Measurements from ENCODE around the gene HSBP1. TPM values are rescaled to one million over a fixed set of nuclear protein-coding genes. Genes with fewer than 3 reads are reported as not detected.
A peak's percentile ranks its signal among the peaks of the same experiment; 100 is the strongest.

Gene HSBP1
- total and polyA plus RNA-seq, 9 of the 15 experiments (the other 6 are each of a cell fraction or from before 2014, with no cell fraction given): 84.9 to 677 (median 204) TPM

DNA sequence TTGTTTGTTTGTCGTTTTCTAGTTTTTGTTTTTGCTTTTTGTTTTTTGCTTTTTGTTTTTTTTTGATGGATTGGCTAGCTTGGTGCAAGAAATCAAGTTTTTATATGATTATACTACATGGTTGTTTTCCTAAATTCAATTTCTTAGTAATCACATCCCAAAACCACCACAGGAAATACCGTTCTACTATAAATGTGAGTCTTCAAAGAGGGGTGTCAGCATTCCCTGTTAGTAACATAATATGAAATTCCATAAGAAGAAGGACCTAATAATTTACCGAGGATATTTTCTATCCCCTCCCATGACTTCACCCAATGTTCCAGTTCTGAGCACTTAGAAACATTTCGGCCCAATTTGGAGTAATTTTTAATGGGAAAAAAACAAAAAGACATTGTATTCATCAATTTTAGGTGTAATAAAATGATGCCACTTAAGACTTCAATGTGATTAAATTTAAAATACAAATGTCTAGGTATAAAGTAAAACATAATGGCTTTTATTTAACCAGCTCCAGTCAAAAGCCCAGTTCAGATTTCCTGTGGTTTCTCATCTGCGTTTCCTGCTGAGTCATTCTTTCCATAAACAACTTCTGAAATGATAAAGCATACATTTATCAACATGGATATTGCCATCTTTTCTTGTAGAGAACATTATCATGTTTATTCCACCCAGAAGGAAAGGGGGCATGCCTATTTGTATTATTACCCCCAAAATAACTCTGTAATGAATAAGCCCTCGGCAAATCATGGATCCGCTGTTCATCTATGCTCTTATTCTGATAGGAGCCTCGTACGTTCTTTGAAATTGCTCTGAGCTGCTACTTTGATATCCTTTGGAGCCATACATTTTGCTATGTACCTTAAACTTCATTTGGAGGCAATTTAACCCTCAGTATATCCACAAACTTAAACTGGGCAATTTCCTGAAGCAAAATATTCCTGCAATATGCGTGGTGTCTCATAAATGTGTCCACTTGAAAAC lies 28.1 kb downstream of the HSBP1 start (continued):
- TF ChIP-seq, protein P1, sequence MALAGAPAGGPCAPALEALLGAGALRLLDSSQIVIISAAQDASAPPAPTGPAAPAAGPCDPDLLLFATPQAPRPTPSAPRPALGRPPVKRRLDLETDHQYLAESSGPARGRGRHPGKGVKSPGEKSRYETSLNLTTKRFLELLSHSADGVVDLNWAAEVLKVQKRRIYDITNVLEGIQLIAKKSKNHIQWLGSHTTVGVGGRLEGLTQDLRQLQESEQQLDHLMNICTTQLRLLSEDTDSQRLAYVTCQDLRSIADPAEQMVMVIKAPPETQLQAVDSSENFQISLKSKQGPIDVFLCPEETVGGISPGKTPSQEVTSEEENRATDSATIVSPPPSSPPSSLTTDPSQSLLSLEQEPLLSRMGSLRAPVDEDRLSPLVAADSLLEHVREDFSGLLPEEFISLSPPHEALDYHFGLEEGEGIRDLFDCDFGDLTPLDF (CRISPR knock-in tag; IDR thresholded peaks at IDR 0.05): no peak
- TF ChIP-seq HDAC2 (IDR thresholded peaks at IDR 0.05) (peak; percentile 42; the same call in 1 of the 2 replicates), RAD21 (CRISPR knock-in tag; conservative IDR thresholded peaks at IDR 0.05 in 1 of 2, IDR thresholded peaks at IDR 0.05 in 1 of 2) (no peak), ZNF3 (CRISPR knock-in tag; IDR thresholded peaks at IDR 0.05) (no peak), FOSL1 (tag; conservative IDR thresholded peaks at IDR 0.05) (peak; percentile 97), ESRRA (IDR thresholded peaks at IDR 0.05; ENCODE audit: borderline replicate concordance, low read depth) (peak; percentile 46; the same call in 1 of the 2 replicates), NCOA1 (IDR thresholded peaks at IDR 0.05; ENCODE audit: low read depth) (no peak), SETDB1 (IDR thresholded peaks at IDR 0.05; ENCODE audit: low read length) (no peak), TCFL5 (CRISPR knock-in tag; conservative IDR thresholded peaks at IDR 0.05) (no peak), TSC22D4 (tag; IDR thresholded peaks at IDR 0.05) (no peak), ZNF785 (CRISPR knock-in tag; IDR thresholded peaks at IDR 0.05) (no peak), YBX1 (IDR thresholded peaks at IDR 0.05) (no peak), TRIM24 (IDR thresholded peaks at IDR 0.05) (peak; percentile 45 to 70; a peak in 2 of 4 replicates)
- TF ChIP-seq, protein P2, sequence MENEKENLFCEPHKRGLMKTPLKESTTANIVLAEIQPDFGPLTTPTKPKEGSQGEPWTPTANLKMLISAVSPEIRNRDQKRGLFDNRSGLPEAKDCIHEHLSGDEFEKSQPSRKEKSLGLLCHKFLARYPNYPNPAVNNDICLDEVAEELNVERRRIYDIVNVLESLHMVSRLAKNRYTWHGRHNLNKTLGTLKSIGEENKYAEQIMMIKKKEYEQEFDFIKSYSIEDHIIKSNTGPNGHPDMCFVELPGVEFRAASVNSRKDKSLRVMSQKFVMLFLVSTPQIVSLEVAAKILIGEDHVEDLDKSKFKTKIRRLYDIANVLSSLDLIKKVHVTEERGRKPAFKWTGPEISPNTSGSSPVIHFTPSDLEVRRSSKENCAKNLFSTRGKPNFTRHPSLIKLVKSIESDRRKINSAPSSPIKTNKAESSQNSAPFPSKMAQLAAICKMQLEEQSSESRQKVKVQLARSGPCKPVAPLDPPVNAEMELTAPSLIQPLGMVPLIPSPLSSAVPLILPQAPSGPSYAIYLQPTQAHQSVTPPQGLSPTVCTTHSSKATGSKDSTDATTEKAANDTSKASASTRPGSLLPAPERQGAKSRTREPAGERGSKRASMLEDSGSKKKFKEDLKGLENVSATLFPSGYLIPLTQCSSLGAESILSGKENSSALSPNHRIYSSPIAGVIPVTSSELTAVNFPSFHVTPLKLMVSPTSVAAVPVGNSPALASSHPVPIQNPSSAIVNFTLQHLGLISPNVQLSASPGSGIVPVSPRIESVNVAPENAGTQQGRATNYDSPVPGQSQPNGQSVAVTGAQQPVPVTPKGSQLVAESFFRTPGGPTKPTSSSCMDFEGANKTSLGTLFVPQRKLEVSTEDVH (IDR thresholded peaks at IDR 0.05; ENCODE audit: low read depth, partially characterized antibody): no peak
- TF ChIP-seq, protein P3, sequence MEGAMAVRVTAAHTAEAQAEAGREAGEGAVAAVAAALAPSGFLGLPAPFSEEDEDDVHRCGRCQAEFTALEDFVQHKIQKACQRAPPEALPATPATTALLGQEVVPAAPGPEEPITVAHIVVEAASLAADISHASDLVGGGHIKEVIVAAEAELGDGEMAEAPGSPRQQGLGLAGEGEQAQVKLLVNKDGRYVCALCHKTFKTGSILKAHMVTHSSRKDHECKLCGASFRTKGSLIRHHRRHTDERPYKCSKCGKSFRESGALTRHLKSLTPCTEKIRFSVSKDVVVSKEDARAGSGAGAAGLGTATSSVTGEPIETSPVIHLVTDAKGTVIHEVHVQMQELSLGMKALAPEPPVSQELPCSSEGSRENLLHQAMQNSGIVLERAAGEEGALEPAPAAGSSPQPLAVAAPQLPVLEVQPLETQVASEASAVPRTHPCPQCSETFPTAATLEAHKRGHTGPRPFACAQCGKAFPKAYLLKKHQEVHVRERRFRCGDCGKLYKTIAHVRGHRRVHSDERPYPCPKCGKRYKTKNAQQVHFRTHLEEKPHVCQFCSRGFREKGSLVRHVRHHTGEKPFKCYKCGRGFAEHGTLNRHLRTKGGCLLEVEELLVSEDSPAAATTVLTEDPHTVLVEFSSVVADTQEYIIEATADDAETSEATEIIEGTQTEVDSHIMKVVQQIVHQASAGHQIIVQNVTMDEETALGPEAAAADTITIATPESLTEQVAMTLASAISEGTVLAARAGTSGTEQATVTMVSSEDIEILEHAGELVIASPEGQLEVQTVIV (CRISPR knock-in tag; IDR thresholded peaks at IDR 0.05; ENCODE audit: borderline replicate concordance): no peak
- TF ChIP-seq, protein P4, sequence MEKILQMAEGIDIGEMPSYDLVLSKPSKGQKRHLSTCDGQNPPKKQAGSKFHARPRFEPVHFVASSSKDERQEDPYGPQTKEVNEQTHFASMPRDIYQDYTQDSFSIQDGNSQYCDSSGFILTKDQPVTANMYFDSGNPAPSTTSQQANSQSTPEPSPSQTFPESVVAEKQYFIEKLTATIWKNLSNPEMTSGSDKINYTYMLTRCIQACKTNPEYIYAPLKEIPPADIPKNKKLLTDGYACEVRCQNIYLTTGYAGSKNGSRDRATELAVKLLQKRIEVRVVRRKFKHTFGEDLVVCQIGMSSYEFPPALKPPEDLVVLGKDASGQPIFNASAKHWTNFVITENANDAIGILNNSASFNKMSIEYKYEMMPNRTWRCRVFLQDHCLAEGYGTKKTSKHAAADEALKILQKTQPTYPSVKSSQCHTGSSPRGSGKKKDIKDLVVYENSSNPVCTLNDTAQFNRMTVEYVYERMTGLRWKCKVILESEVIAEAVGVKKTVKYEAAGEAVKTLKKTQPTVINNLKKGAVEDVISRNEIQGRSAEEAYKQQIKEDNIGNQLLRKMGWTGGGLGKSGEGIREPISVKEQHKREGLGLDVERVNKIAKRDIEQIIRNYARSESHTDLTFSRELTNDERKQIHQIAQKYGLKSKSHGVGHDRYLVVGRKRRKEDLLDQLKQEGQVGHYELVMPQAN (IDR thresholded peaks at IDR 0.05; ENCODE audit: borderline replicate concordance): no peak
- TF ChIP-seq, protein P5, sequence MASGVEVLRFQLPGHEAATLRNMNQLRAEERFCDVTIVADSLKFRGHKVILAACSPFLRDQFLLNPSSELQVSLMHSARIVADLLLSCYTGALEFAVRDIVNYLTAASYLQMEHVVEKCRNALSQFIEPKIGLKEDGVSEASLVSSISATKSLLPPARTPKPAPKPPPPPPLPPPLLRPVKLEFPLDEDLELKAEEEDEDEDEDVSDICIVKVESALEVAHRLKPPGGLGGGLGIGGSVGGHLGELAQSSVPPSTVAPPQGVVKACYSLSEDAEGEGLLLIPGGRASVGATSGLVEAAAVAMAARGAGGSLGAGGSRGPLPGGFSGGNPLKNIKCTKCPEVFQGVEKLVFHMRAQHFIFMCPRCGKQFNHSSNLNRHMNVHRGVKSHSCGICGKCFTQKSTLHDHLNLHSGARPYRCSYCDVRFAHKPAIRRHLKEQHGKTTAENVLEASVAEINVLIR (CRISPR knock-in tag; IDR thresholded peaks at IDR 0.05): no peak

All from K562 (cell line).